NCI-H1417 (cell line): Measurements from ENCODE around the gene FLNB.

Experiments used
- DNase-seq, 3 experiments: peaks; one replicate each; lab custom pipeline; 2025; lab: John Stamatoyannopoulos, UW

The FLNB gene

DNA sequence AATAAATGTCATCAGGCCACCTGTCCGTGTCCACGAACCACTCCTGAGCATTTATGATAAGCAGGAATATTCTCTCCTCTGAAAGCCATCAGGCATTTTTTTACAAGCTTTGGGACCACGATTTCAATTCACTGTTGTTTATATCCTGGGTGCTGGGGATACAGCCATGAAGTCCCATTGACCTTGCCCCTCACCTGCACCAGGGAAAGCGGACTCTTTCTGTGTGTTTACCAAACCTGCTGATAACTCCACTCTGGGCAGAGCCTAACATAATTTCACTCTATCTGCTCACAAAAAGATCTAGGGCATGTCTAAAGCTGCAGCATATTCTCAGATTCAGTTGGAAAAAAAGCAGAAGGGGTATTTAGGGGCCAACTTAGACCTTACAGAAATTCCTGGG, 197.8 kb downstream of the FLNB start:
- no peak for DNase-seq

DNA sequence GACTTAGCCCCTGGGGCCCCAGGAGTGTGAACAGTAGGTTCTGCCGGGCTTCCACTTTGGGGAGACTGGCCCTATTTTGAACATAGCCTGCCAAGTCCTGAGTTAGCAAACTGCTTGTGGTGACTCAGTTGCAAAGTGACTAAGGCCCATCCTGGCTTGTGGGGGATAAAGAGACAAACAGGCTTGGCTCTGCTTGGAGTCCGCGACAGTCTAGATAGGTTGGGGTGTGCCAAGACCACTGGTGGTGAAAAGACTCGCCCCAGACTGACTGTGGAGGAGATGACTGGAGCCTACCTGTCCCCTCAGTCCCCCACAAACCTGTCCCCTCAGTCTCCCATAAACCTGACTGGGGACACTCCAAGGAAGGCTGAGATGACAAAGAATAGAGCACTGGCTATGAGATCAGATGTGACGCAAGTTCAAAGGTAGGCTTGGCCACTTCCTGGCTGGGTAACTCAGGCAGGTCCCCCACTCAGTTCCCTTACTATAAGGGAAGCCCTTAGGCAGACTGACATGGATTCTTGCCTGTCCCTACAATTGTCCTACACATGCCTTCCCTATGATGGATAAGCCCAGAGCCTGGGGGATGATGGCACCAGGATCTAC, 198.3 kb downstream of the FLNB start:
- DNase-seq: no peak

DNA sequence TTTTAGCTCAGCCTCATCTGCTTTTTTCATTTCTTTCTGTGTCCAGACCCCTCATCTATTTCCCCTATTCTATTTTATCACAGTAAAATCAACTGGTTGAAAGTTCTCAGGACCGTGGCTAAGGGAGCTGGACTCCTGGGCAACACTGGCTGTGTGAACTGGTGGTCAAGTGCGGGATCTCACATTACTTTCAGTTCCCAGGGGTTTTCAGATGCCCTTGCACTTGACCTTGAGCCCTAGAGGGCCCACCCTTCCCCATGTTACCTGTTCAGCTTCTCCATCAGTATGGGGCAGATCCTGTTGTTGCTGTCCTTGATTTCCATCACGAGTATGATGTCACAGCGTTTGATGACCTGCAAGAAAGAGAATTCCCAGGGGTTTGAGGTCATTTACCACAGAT, 199.7 kb downstream of the FLNB start:
- DNase-seq: no peak

DNA sequence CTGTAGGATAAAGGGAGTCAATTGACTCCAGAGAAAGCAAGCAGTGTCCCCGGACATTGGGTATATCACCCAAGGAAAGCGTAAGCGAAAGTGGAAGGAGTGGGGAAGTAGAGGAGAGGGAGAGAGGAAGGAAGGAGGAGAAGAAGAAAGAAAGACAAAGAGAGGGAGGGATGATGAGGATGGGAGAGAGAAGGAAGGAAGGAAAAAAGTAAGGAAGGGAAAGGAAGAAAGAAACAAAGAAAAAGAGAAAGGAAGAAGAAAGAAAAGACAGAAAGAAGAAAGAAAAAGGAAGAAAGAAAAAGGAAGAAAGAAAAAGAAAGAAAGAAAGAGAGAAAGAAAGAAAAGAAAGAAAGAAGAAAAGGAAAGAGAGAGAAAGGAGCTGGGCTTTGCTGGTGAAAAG, 201.7 kb downstream of the FLNB start:
- DNase-seq: no peak

DNA sequence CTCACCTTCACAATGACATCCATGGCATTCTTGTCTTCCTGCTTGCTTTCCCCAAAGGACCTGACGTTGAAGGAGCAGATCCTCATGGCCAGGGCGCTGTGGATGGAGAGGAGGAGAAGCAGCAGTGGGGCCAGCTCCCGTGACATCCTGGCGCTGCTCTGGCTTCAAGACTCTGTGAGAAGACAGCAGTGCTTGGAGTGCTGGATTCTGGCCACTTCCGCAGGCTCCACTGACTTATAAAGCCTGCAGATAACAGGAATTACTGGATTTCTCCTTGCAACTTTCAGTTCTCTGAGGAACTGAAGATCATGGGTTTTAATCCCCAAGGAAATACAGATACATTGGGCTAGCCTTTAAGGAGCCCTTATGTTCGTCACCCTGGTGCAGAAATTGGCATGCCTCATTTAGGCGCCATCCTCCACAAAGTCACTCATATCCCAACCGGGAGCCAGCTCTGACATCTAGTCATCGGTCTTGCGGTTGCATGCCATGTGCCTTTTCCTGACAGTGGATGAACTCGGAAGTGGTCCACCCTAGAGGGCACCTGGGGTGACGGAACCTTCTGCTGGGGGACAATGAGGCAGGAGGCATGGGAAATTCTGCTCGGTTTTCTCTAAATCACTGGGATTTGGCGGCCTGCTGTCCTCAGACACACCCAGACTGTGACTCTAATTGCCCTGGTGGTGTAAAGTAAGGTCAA, 202.7 kb downstream of the FLNB start, which contains the start of gene DNASE1L3:
Gene DNASE1L3, minus strand, starts transcription at position 212 of the 700 bp plus-strand sequence. Its CDS starts 66 bp downstream, at position 146.
- no peak for DNase-seq

DNA sequence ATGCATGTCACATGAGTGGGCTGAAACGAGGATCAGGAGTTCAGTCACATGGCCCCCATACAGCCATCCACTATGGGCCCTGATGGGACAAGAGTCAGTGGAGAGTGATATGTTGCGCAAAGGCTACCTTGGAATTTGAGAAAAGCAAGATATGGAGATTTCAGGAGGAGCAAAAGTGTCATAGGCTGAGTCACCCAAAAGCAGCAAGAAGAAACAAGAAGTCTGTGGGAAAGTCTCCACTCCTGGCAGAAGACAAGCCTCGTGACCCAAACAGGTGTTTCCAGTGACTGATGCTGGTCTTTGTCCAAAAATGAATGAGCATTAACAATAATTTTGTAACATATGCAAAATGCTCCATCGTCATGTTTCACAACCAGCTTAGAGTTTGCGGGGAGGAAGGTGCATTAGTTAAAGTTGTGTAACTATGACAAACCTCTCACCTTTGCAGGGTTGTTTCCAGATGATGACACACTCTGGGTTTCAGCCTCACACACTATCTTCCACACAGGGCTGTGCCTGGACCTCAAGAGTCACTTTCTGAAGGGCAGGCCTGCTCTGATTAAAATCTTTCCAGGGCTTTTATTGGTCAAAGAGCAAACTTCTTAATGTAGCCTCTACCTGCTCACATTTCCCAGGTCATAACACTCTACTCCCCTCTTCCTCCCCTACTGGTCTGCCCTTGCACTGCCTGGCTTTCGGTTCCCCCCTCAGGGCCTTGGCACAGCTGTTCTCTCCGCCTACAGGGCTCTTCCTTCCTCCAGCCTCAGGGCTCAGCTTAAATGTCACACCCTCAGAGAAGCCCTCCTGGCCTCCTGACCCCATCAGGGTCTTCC, 206.5 kb downstream of the FLNB start:
- DNase-seq: no peak

DNA sequence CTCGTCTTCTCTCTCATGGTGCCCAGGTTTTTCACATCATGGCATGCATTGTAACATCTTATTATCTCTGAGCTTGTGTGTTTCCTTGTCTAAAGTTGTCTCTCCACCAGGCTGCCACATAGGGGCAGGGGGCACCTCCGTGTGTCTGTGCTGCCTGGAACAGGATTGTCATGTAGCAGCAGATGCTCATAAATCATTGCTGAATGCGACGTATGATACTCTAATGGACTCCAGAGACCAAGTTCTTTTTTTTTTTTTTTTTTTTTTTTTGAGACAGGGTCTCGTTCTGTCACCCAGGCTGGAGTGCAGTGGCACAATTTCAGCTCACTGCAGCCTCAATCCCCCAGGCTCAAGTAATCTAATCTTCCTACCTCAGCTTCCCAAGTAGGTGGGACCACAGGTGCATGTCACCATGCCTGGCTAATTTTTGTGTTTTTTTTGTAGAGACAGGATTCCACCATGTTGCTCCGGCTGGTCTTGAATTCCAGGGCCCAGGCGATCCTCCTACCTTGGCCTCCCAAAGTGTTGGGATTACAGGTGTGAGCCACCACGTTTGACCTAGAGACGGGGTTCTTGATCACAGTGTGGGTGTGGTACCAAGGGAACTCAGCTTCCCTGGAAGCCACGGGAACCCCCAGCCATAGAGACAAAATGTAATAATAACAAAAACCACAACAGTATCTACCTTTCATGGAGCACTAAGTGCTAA, 207.2 kb downstream of the FLNB start:
- DNase-seq: peak in 1 of 3 experiments; percentile 5

DNA sequence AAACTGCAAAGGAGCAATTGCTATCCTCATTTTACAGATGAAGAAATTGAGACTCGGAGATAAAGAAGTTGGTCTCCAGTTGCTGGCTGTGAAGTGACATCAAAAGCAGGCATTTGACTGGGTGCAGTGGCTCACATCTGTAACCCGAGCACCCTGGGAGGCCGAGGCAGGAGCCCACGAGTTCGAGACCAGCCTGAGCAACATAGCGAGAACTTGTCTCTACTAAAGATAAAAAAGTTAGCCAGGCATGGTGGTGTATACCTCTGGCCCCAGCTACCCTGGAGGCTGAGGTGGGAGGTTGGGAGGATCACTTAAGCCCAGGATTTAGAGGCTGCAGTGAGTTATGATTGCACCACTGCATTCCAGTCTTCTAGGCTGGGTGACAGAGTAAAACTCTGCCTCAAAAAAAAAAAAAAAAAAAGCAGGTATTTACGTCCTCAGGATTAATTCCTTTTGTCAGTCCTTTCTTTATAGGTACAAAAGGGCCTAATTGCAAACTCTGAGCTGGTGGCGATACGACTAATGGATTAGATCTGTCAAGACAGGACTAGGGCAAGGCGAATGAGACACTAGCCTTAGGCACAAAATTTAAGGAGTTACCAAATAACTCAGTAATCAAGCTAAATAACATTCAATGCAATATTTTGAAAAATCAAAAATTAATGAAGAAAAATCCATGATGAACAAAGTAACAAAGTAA, 208.4 kb downstream of the FLNB start:
- no peak for DNase-seq

DNA sequence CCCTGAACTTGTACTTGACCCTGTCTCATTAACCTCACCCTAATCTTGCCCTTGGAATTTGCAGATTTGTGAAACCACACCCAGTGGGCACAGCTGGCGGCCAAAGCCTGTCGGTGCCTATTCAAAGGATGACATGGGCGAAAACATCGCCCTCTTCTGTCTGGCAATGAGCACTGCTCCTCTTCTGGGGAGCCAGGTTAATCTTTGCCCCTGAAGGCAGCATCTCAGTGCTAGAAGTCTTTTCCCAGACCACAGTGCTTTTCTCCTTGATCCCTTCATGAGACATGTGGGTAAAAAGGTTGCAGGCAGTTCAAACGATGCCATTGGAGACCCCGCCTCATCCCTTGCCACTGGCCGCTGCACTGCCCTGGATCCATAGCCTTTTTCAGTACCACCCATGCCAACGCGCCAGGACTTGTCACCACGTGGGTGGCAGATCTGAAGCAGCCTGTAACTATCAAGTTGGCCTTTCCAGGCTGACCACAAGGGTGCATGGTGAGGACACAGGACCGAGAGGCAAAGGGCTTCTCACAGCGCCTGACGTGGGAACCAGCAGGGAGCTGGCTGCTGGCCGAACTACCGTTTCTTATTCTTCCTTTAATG, 209.1 kb downstream of the FLNB start:
- DNase-seq: peak in 2 of 3 experiments; percentile 14 to 52

DNA sequence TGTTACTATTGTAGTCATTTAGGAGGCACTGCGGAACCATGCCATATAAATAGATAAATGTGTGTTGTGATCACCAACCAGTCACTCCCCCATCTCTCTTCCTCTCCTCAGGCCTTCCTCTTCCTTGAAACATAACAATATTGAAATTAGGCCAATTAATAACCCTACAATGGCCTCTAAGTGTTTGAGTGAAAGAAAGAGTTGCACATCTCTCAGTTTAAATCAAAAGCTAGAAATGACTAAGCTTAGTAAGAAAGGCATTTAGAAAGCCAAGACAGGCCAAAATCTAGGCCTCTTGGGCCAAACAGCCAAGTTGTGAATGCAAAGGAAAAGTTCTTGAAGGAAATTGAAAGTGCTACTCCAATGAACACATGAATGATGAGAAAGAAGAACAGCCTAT, 210.7 kb downstream of the FLNB start:
- DNase-seq: no peak
